GM12878 (cell line): ENCODE results near the gene ABCA2. TPM values are rescaled to one million over a fixed set of nuclear protein-coding genes. Genes with fewer than 3 reads are reported as not detected.

ENCODE experiments used
- BACH1 ChIP-seq: fragments of 450-650 bp; IDR thresholded peaks from 2 replicates; pipeline ENCODE4 v1.6.1; 2017; ENCODE audit warnings: mild to moderate bottlenecking, borderline replicate concordance
- BMI1 ChIP-seq: fragments of 450-650 bp; IDR thresholded peaks from 2 replicates; pipeline ENCODE4 v1.6.1; 2016; ENCODE audit warnings: mild to moderate bottlenecking, moderate library complexity, borderline replicate concordance
- CBFB ChIP-seq: IDR thresholded peaks from 2 replicates; pipeline ENCODE4 v1.6.1; 2016; ENCODE audit warnings: antibody characterized with exemption, low read depth
- EED ChIP-seq: sonication (generic); IDR thresholded peaks from 2 replicates; pipeline ENCODE4 v1.6.1; 2016; ENCODE audit warnings: antibody characterized with exemption, low read depth
- EZH2 ChIP-seq: IDR thresholded peaks from 2 replicates; pipeline ENCODE4 v1.6.1; 2012; ENCODE audit warnings: low read depth, mild to moderate bottlenecking, control low read depth, inconsistent platforms, low read length, borderline replicate concordance; ENCODE audit not compliant: control insufficient read depth
- GATAD2B ChIP-seq: fragments of 450-650 bp; conservative IDR thresholded peaks from 2 replicates; pipeline ENCODE4 v1.6.1; 2017; ENCODE audit warnings: low read depth, mild to moderate bottlenecking, moderate library complexity
- IKZF2 ChIP-seq, 2 experiments: fragments of 450-650 bp; IDR thresholded peaks; 2 replicates each; pipeline ENCODE4 v1.6.1; 2017; ENCODE audit warnings: mild to moderate bottlenecking in 2 of 2, moderate library complexity in 2 of 2
- MXI1 ChIP-seq: fragments of 150-350 bp; IDR thresholded peaks from 2 replicates; pipeline ENCODE4 v1.6.1; 2011; ENCODE audit warnings: low read depth, mild to moderate bottlenecking, inconsistent platforms, low read length, improper control_type of control experiment
- SIN3A ChIP-seq: IDR thresholded peaks from 2 replicates; pipeline ENCODE4 v1.6.1; 2012; ENCODE audit warnings: low read depth, low read length, improper control_type of control experiment
- STAT1 ChIP-seq: fragments of 450-650 bp; conservative IDR thresholded peaks from 2 replicates; pipeline ENCODE4 v1.6.1; 2014; ENCODE audit warnings: antibody characterized with exemption, mild to moderate bottlenecking
- ZSCAN29 ChIP-seq: fragments of 450-650 bp; IDR thresholded peaks from 2 replicates; pipeline ENCODE4 v1.6.1; 2017; ENCODE audit warnings: mild to moderate bottlenecking, moderate library complexity
- polyA plus RNA-seq, 11 experiments: library from polyadenylated mRNA; depleted of rRNA in 4 of 11; unstranded in 6 of 11; stranded (reverse) in 5 of 11; fragments of >200 nt; fragmentation: Nextera tagmentation in 4 of 11; fragmentation: Illumina TruSeq in 1 of 11; extraction: Ambion mirVana in 4 of 11; extraction: Trizol in 1 of 11; gene quantifications; 1 replicate in 1 of 11; 2 replicates in 10 of 11; pipeline versions ENCODE4 v1.2.1 to v1.2.3, GENCODE V29; 2011 to 2016; ENCODE audit warnings: inconsistent platforms in 2 of 11, missing spikeins in 2 of 11, low read depth in 1 of 11
- total RNA-seq, 4 experiments: library from RNA; depleted of rRNA in 3 of 4; stranded (reverse); fragments of >200 nt in 3 of 4; fragmentation: Illumina TruSeq in 1 of 4; extraction: Trizol in 1 of 4; gene quantifications; 2 replicates each; pipeline versions ENCODE4 v1.2.1 to v1.2.3, GENCODE V29; 2013 to 2021
- TF ChIP-seq, protein P1 (sequence below): IDR thresholded peaks from 2 replicates; pipeline ENCODE4 v1.6.1; 2011; ENCODE audit warnings: low read depth, mild to moderate bottlenecking, low read length, moderate library complexity, borderline replicate concordance; ENCODE audit errors: extremely low read depth
- TF ChIP-seq, protein P2 (sequence below): fragments of 450-650 bp; IDR thresholded peaks from 2 replicates; pipeline ENCODE4 v1.6.1; 2017; ENCODE audit warnings: mild to moderate bottlenecking, moderate library complexity
- TF ChIP-seq, protein P3 (sequence below): IDR thresholded peaks from 2 replicates; pipeline ENCODE4 v1.6.1; 2011; ENCODE audit warnings: low read depth, low read length, improper control_type of control experiment, borderline replicate concordance
- TF ChIP-seq, protein P4 (sequence below): IDR thresholded peaks from 2 replicates; pipeline ENCODE4 v1.6.1; 2011; ENCODE audit warnings: borderline replicate concordance, low read depth, mild to moderate bottlenecking, moderate library complexity, mixed read lengths, low read length; ENCODE audit not compliant: insufficient read depth; ENCODE audit errors: extremely low read length
- TF ChIP-seq, protein P5 (sequence below): fragments of 450-650 bp; IDR thresholded peaks from 2 replicates; pipeline ENCODE4 v1.6.1; 2018; ENCODE audit warnings: mild to moderate bottlenecking, low read depth, moderate library complexity; ENCODE audit not compliant: partially characterized antibody
- TF ChIP-seq, protein P6 (sequence below): fragments of 450-650 bp; IDR thresholded peaks from 2 replicates; pipeline ENCODE4 v1.6.1; 2014; ENCODE audit warnings: mild to moderate bottlenecking

Gene ABCA2
- total and polyA plus RNA-seq, 10 of the 15 experiments (the other 5 are each of a cell fraction or from before 2014, with no cell fraction given) = 0.13 to 2.6 (median 0.71) TPM; not detected in 2

DNA sequence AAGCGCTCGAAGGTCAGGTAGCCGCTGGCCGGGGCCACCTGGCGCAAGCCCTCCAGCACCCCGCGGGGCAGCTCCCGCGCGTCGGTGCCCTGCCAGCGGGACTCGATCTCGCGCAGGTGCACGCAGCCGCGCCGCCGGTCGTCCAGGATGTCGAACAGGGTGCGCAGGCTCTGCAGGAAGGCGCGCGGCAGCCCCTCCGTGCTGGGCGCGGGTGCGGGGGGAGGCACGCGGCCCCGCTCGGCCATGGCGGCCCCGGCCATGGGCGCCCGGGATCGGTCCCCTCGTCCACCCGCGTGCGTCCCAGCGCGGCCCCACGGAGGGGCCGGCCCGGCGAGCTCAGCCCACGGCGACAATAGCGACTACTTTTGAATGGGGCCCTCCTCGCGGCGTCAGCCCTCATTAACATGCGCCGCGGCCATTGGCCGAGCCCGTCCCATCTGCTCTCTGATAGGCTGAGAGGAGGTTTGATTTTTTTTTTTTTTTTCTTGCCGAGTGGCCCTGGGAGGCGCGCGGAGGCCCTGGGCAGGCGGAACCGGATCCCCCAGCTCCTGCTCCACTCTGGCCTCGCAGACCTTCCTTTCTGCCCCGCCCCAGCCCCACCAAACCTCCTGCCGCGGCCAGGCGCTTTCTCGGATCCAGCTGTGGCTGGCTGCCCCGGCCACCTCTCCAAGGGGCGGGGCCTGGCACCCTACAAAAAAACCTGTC lies 42.3 kb upstream of the ABCA2 start, which contains the start of gene SAPCD2 (continued):
- TF ChIP-seq, protein P1, sequence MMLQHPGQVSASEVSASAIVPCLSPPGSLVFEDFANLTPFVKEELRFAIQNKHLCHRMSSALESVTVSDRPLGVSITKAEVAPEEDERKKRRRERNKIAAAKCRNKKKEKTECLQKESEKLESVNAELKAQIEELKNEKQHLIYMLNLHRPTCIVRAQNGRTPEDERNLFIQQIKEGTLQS = no peak
- TF ChIP-seq, protein P2, sequence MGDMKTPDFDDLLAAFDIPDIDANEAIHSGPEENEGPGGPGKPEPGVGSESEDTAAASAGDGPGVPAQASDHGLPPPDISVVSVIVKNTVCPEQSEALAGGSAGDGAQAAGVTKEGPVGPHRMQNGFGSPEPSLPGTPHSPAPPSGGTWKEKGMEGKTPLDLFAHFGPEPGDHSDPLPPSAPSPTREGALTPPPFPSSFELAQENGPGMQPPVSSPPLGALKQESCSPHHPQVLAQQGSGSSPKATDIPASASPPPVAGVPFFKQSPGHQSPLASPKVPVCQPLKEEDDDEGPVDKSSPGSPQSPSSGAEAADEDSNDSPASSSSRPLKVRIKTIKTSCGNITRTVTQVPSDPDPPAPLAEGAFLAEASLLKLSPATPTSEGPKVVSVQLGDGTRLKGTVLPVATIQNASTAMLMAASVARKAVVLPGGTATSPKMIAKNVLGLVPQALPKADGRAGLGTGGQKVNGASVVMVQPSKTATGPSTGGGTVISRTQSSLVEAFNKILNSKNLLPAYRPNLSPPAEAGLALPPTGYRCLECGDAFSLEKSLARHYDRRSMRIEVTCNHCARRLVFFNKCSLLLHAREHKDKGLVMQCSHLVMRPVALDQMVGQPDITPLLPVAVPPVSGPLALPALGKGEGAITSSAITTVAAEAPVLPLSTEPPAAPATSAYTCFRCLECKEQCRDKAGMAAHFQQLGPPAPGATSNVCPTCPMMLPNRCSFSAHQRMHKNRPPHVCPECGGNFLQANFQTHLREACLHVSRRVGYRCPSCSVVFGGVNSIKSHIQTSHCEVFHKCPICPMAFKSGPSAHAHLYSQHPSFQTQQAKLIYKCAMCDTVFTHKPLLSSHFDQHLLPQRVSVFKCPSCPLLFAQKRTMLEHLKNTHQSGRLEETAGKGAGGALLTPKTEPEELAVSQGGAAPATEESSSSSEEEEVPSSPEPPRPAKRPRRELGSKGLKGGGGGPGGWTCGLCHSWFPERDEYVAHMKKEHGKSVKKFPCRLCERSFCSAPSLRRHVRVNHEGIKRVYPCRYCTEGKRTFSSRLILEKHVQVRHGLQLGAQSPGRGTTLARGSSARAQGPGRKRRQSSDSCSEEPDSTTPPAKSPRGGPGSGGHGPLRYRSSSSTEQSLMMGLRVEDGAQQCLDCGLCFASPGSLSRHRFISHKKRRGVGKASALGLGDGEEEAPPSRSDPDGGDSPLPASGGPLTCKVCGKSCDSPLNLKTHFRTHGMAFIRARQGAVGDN = peak; percentile 53
- TF ChIP-seq, protein P3, sequence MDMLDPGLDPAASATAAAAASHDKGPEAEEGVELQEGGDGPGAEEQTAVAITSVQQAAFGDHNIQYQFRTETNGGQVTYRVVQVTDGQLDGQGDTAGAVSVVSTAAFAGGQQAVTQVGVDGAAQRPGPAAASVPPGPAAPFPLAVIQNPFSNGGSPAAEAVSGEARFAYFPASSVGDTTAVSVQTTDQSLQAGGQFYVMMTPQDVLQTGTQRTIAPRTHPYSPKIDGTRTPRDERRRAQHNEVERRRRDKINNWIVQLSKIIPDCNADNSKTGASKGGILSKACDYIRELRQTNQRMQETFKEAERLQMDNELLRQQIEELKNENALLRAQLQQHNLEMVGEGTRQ = no peak
- no peak for TF ChIP-seq EED
- no peak for TF ChIP-seq CBFB
- no peak for TF ChIP-seq BMI1
- TF ChIP-seq GATAD2B = peak; percentile 92
- TF ChIP-seq, protein P4, sequence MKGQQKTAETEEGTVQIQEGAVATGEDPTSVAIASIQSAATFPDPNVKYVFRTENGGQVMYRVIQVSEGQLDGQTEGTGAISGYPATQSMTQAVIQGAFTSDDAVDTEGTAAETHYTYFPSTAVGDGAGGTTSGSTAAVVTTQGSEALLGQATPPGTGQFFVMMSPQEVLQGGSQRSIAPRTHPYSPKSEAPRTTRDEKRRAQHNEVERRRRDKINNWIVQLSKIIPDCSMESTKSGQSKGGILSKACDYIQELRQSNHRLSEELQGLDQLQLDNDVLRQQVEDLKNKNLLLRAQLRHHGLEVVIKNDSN = no peak
- TF ChIP-seq BACH1 = peak; percentile 94
- peak; percentile 59; the same call in 1 of the 2 replicates for TF ChIP-seq STAT1
- no peak for TF ChIP-seq IKZF2 (IDR thresholded peaks at IDR 0.05)
- TF ChIP-seq MXI1 = peak; percentile 75
- TF ChIP-seq SIN3A = peak; percentile 87; the same call in 1 of the 2 replicates
- TF ChIP-seq, protein P5, sequence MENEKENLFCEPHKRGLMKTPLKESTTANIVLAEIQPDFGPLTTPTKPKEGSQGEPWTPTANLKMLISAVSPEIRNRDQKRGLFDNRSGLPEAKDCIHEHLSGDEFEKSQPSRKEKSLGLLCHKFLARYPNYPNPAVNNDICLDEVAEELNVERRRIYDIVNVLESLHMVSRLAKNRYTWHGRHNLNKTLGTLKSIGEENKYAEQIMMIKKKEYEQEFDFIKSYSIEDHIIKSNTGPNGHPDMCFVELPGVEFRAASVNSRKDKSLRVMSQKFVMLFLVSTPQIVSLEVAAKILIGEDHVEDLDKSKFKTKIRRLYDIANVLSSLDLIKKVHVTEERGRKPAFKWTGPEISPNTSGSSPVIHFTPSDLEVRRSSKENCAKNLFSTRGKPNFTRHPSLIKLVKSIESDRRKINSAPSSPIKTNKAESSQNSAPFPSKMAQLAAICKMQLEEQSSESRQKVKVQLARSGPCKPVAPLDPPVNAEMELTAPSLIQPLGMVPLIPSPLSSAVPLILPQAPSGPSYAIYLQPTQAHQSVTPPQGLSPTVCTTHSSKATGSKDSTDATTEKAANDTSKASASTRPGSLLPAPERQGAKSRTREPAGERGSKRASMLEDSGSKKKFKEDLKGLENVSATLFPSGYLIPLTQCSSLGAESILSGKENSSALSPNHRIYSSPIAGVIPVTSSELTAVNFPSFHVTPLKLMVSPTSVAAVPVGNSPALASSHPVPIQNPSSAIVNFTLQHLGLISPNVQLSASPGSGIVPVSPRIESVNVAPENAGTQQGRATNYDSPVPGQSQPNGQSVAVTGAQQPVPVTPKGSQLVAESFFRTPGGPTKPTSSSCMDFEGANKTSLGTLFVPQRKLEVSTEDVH = no peak
- TF ChIP-seq ZSCAN29 = no peak
- TF ChIP-seq, protein P6, sequence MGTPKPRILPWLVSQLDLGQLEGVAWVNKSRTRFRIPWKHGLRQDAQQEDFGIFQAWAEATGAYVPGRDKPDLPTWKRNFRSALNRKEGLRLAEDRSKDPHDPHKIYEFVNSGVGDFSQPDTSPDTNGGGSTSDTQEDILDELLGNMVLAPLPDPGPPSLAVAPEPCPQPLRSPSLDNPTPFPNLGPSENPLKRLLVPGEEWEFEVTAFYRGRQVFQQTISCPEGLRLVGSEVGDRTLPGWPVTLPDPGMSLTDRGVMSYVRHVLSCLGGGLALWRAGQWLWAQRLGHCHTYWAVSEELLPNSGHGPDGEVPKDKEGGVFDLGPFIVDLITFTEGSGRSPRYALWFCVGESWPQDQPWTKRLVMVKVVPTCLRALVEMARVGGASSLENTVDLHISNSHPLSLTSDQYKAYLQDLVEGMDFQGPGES = no peak
- TF ChIP-seq EZH2 = no peak
